Midbrain (tissue), 1 donor: ENCODE results near the gene PPP1R13L.
"Not testable (repeated sequence)": the region's sequence is repeated elsewhere in the genome, so short reads cannot be mapped to it uniquely, and the experiment has no call there.

Experiments
- DNase-seq: peaks from one replicate; lab custom pipeline; 2025; lab: John Stamatoyannopoulos, UW

Gene PPP1R13L

DNA sequence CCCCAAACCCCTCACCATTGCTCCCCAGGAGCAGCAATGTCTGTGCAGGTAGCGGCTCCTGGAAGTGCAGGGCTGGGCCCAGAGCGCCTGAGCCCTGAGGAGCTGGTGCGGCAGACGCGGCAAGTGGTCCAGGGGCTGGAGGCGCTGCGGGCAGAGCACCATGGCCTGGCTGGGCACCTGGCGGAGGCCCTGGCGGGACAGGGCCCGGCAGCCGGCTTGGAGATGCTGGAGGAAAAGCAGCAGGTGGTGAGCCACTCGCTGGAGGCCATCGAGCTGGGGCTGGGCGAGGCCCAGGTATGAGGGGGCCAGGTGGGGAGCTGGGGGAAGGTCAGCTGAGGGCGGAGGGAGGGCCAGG, 59.4 kb downstream of the PPP1R13L start:
- no peak for DNase-seq

- no peak for DNase-seq
Observed at GRCh38 chr19:45344621-45345505, 60.0 kb downstream of the PPP1R13L start.

DNA sequence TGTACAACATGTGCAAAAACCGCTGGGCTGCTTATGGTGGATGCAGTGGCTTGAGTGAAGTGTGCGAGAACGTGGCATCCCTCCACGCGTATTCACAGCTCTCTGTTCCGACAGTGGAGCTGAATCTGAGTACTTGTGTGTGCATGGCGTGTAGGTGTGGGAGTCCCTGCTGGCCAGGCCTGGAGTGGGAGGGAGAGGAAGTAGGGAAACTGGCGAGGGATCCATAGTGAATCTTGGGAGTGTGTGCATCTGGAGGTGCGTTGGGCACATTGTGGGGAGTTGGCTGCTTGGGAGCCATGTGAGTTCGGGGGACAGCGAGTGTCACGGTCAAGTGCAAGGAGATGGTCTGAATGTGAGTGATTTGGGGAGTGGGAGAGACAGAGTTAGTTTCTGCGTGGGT, 62.0 kb downstream of the PPP1R13L start:
- DNase-seq = no peak

GRCh38 chr19:45340899-45341453, 63.9 kb downstream of the PPP1R13L start:
- no peak for DNase-seq

DNA sequence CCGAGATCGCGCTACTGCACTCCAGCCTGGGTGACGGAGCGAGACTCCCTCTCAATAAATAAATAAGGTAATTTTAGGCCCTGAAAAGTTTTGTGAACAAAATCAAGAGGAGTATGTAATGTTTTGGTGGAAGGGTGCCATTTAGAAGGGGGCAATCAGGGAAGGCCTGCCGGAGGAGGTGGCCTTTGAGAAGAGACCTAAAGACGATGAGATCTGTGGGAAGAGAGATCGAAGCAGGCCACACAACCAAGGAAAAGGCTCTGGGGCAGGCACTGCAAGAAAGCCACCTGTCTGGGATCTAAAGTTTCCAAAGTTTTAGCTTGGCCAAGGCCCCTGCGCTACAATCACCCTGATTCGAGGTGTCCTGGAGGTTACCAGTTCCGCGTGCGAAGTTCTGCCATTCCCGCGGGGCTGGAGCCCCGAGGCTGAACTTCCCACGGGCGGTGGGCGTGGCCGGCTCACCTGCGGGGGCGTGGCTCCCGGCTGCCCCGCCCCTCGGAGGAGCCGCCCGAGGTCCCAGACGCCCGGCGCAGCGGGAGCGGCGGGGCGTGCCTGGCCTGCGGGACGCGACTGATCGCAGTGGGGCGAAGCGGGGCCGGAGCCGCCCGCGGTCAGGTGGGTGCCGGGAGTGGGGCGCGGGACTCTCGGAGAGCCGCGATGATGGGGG, 64.5 kb downstream of the PPP1R13L start, which contains the start of gene KLC3:
KLC3 (plus strand) TSS at position 519 of the 667 bp plus-strand sequence. CDS start 4,792 bp downstream, outside the sequence.
- DNase-seq = no peak

DNA sequence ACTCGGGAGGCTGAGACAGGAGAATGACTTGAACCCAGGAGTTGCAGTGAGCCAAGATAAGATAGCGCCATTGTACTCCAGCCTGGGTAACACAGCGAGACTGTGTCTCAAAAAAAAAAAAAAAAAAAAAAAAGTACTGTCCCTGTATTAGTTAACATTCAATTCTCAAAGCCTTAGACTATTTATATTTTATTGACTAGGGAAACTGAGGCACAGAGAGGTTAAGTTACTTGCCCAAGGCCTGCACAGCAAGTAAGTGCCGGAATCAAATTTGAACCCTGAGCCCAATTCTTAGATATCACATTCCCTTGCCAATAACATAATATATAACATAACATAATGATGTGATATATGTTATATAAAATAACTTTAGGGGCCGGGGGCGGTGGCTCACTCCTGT, 65.2 kb downstream of the PPP1R13L start:
- DNase-seq = no peak

DNA sequence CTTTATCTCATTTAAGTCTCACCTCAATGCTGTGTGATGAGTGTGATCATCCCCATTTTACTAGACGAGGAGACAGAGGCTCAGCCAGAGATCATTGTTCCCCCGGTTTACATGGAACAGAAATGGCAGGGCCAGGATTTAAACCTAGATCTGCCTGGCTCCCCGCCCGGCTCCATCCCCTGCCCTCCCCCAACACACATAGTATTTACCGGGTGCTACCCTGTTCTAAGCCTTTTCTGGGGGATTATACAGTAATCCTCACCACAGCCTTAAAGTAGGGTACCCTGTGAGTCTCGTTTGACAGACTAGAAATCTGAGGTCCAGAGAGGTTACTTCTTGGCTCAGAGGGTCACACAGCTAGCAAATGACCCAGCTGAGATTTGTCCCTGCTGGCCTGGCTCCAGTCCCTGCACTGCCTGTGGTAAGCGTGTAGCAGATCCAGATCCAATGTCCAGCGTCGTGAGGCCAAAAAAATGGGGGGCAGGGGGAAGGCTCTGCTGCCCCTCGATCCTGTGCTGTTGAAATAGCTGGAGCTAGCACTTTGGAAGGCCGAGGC, 68.1 kb downstream of the PPP1R13L start:
- no peak for DNase-seq

DNA sequence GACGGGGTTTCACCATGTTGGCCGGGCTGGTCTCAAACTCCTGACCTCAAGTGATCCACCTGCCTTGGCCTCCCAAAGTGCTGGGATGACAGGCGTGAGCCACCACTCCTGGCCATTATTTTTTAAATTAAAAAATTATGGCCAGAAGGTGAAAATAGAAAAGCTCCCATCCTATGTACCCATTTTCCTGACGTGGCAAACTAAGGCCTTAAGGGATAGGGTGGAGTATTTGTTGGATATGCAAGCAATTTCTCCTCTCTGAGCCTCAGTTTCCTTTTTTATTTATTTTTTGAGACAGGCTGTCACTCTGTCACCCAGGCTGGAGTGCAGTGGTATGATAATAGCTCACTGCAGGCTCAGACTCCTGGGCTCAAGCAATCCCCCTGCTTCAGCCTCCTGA, 70.0 kb downstream of the PPP1R13L start:
- not testable (repeated sequence) for DNase-seq

DNA sequence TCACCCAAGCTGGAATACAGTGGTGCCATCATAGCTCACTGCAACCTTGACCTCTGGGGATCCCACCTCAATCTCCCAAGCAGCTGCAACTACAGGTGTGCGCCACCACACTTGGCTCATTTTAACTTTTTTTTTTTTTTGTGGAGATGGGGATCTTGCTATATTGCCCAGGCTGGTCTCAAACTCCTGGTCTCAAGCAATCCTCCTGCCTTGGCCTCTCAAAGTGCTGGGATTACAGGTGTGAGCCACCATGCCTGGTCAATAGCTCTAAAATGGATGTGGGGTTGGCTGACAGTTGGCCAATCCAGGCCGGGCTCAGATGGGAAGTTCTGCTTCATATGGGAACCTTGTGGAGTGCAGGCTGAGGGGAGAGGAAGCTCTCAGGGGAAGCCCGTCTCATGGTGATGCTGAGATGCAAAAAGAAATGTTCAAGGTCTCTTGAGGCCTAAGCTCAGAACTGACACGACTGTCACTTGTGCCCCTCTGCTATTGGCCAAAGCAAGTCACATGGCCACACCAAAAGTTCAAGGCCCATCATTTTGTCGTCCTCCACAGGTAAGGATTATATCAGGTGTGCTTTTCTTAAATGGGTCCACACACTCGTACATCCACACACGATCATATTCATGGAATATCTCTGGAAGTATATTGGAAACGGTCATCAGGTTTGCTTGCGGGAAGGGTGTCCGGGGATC, 71.1 kb downstream of the PPP1R13L start:
- DNase-seq = no peak

DNA sequence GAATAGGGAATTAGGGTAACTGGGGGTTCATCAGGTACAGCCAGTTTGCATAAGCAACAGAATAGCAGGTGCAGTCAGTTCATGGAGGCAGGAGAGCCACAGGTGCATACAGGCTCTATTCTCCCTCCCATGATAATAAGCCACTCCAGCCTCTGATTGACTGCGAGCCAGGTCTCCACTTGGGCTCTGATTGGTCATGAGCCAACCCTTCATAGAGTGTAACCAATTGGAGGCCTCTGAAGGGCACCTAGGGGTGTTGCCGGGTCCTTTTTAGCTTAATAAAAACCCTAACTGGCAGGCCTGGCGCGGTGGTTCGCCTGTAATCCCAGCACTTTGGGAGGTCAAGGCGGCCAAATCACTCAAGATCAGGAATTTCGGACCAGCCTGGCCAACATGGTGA, 73.5 kb downstream of the PPP1R13L start:
- no peak for DNase-seq
